Measurements from ENCODE around the gene CHMP3.

Gene CHMP3

DNA sequence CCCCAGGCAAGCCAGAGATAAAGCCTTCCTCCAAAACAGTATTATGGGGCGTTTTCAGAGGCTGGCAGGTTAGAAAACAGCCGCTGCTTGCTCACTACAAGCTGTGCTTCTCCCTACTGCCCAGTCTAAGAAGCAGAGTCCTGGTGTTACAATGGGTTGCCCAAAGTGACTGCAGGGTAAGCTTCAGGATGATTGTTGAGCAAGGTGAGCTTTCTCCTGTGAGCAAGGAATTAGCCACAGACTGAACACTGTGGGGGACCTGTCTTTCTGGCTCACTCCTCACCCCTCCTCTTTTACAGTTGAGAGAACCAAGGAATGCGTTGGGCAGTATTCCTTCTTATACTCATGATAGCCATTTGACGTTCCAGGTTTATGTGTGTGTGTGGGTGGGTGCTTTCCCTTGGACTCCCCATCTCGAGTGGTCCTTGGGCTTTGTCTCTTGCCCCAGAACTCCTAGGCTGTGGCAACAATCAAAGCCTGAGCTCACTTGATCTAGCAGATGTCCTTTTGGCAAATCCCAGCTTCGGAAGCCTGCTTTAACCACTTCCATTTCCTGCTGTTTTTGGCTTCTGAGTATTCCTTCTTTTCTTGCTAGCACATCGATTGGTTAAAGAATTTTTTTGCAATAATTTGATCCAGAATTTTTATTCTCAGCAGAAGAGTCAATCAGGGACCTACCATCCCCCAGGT, 74.5 kb downstream of the CHMP3 start:
- H3K27ac ChIP-seq (ENCODE audit: low read depth, low read length) = no peak overlapping the region
- H3K36me3 ChIP-seq (ENCODE audit: control insufficient read depth, insufficient read depth, low read length) = peaks cover 99% of the 10 kb centered on the region
- no peaks in the 10 kb centered on the region for H3K4me1 ChIP-seq (ENCODE audit: control insufficient read depth, insufficient read depth, low read length)
- H3K4me3 ChIP-seq (ENCODE audit: low read depth, low read length) = no peak overlapping the region
- H3K9me3 ChIP-seq (ENCODE audit: control insufficient read depth, insufficient read depth, low read depth, low read length) = no peaks in the 10 kb centered on the region
- H3K27me3 ChIP-seq (ENCODE audit: control insufficient read depth, insufficient read depth, low read length) = no peaks in the 10 kb centered on the region
- no peak overlapping the region for H3K9ac ChIP-seq (ENCODE audit: low read length)

DNA sequence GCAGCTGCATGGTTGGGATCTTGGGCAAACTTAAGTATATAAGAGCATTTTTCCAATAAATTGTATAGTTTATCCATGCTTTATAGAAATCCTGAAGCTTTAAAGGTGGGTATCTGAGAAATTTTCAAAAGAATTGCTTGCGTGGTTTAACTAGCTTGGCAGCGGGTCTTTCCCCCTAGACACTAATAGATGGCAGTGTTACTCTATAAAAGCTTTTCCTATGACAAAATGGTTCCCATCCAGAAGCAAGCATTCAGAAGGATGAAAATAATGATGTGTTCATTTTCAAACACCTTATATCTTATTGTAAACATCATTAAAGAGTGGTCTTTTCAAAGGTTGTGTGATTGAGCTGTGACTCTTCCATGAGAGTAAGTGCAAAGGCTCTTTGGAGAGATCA, 76.2 kb downstream of the CHMP3 start:
- H3K4me1 ChIP-seq (ENCODE audit: control insufficient read depth, insufficient read depth, low read length) = no peaks in the 10 kb centered on the region
- no peak overlapping the region for H3K4me3 ChIP-seq (ENCODE audit: low read depth, low read length)
- H3K36me3 ChIP-seq (ENCODE audit: control insufficient read depth, insufficient read depth, low read length) = peaks cover 99% of the 10 kb centered on the region
- H3K9me3 ChIP-seq (ENCODE audit: control insufficient read depth, insufficient read depth, low read depth, low read length) = no peaks in the 10 kb centered on the region
- no peak overlapping the region for H3K27ac ChIP-seq (ENCODE audit: low read depth, low read length)
- H3K27me3 ChIP-seq (ENCODE audit: control insufficient read depth, insufficient read depth, low read length) = no peaks in the 10 kb centered on the region
- H3K9ac ChIP-seq (ENCODE audit: low read length) = no peak overlapping the region

DNA sequence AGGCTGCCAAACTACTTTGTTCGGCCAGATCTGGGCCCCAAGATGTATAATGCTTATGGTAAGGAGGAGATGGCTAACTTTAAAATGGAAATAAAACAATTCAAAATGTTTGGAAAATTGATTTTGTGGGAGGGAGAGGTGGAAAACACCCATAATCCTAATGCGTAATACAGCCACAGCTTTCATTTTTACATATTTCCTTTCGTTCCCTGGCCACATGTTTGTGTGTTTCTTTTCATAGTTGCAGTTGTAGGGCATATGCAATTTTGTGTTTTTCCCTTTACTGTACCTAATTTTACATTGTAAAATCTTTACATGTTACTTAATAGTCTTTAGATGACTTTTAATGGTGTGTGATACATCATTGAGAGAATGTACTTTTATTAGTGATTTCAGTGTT, 77.4 kb downstream of the CHMP3 start:
- no peaks in the 10 kb centered on the region for H3K4me1 ChIP-seq (ENCODE audit: control insufficient read depth, insufficient read depth, low read length)
- no peak overlapping the region for H3K27ac ChIP-seq (ENCODE audit: low read depth, low read length)
- no peaks in the 10 kb centered on the region for H3K27me3 ChIP-seq (ENCODE audit: control insufficient read depth, insufficient read depth, low read length)
- no peak overlapping the region for H3K4me3 ChIP-seq (ENCODE audit: low read depth, low read length)
- H3K36me3 ChIP-seq (ENCODE audit: control insufficient read depth, insufficient read depth, low read length) = peaks cover 99% of the 10 kb centered on the region
- no peak overlapping the region for H3K9ac ChIP-seq (ENCODE audit: low read length)
- no peaks in the 10 kb centered on the region for H3K9me3 ChIP-seq (ENCODE audit: control insufficient read depth, insufficient read depth, low read depth, low read length)

DNA sequence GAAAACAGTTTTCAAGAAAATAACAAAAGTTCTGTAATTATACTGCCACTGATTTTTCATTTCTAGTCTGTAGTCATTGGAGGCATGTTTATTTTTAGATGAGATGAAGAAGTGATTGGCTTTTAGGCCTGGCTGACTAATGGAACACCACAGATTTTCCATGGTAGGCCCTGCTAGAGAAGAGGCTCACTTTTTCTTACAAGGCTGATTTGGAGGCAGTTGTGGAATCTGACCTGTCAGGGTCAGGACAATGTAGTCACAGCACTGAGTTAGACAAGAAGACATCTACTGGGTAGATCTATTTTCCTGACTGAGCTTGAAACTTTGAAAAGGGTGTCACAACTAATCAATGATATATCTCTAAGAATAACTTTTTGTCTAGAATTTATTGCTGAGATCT, 78.1 kb downstream of the CHMP3 start:
- peaks cover 99% of the 10 kb centered on the region for H3K36me3 ChIP-seq (ENCODE audit: control insufficient read depth, insufficient read depth, low read length)
- no peak overlapping the region for H3K9ac ChIP-seq (ENCODE audit: low read length)
- no peaks in the 10 kb centered on the region for H3K9me3 ChIP-seq (ENCODE audit: control insufficient read depth, insufficient read depth, low read depth, low read length)
- H3K4me3 ChIP-seq (ENCODE audit: low read depth, low read length) = no peak overlapping the region
- H3K27ac ChIP-seq (ENCODE audit: low read depth, low read length) = no peak overlapping the region
- H3K27me3 ChIP-seq (ENCODE audit: control insufficient read depth, insufficient read depth, low read length) = no peaks in the 10 kb centered on the region
- no peaks in the 10 kb centered on the region for H3K4me1 ChIP-seq (ENCODE audit: control insufficient read depth, insufficient read depth, low read length)

DNA sequence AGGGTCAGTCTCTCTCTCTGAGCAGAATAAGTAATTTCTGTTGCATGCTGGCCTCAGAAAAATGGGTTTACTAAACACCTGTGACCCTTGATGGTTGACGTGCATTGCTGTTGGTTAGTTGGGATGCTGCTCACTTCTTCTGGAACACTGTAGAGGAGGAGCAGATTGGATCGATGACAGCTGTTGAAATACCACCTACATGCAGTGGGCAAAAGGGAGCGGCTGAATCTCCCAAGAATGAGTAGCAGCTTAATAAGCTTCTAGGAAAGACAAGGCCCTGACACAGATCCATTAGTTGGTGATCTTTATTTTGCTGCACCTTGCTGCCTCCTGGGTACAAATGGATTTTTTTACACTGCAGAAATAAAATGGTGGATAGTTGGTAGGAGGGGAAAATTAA, 78.9 kb downstream of the CHMP3 start:
- Histone ChIP-seq H3K9me3 (ENCODE audit: control insufficient read depth, insufficient read depth, low read depth, low read length) (no peaks in the 10 kb centered on the region), H3K27me3 (ENCODE audit: control insufficient read depth, insufficient read depth, low read length) (no peaks in the 10 kb centered on the region), H3K27ac (ENCODE audit: low read depth, low read length) (no peak overlapping the region), H3K4me3 (ENCODE audit: low read depth, low read length) (no peak overlapping the region), H3K36me3 (ENCODE audit: control insufficient read depth, insufficient read depth, low read length) (peaks cover 98% of the 10 kb centered on the region), H3K9ac (ENCODE audit: low read length) (no peak overlapping the region), H3K4me1 (ENCODE audit: control insufficient read depth, insufficient read depth, low read length) (no peaks in the 10 kb centered on the region)

DNA sequence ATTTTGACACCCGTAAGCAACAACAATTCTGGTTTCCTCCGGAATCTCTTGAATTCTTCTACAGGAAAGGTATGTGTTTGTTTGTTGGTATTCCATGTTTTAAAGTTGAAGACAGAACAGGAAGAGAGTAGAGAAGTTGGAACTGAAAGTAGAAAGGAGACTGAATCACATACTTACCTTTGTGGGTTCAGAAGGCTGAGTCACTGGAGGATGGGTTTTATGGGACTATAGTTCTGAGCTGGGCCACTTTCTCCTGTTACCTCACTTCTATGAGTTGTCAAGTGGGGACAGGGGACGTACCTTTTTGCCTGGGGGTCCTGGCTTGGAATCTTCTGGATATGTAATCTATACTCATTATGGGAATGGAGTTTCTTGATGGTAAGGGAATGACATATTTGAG, 81.2 kb downstream of the CHMP3 start:
- H3K4me1 ChIP-seq (ENCODE audit: control insufficient read depth, insufficient read depth, low read length) = no peaks in the 10 kb centered on the region; the same call in 1 of the 2 replicates
- H3K27ac ChIP-seq (ENCODE audit: low read depth, low read length) = no peak overlapping the region
- H3K9me3 ChIP-seq (ENCODE audit: control insufficient read depth, insufficient read depth, low read depth, low read length) = no peaks in the 10 kb centered on the region
- no peaks in the 10 kb centered on the region for H3K27me3 ChIP-seq (ENCODE audit: control insufficient read depth, insufficient read depth, low read length)
- H3K36me3 ChIP-seq (ENCODE audit: control insufficient read depth, insufficient read depth, low read length) = peaks cover 98% of the 10 kb centered on the region
- no peak overlapping the region for H3K9ac ChIP-seq (ENCODE audit: low read length)
- no peak overlapping the region for H3K4me3 ChIP-seq (ENCODE audit: low read depth, low read length)

DNA sequence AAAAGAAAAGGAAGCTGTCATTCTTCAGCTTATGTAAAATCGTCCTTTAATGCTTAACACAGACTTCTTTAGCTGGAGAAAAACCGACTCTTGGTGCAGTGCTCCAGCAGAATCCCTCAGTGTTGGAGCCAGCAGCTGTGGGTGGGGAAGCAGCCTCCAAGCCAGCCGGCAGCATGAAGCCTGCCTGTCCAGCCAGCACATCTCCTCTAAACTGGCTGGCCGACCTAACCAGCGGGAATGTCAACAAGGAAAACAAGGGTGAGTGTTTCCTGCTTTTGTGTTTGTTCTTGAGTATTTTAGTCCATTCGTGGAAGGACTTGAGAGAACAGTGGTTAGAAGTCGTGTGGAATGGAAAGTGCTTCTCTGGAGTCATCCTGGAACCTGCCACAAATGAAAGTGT, 83.1 kb downstream of the CHMP3 start:
- Histone ChIP-seq H3K27me3 (ENCODE audit: control insufficient read depth, insufficient read depth, low read length) (no peaks in the 10 kb centered on the region), H3K9me3 (ENCODE audit: control insufficient read depth, insufficient read depth, low read depth, low read length) (no peaks in the 10 kb centered on the region), H3K9ac (ENCODE audit: low read length) (no peak overlapping the region), H3K4me3 (ENCODE audit: low read depth, low read length) (no peak overlapping the region), H3K4me1 (ENCODE audit: control insufficient read depth, insufficient read depth, low read length) (no peaks in the 10 kb centered on the region; the same call in 1 of the 2 replicates), H3K36me3 (ENCODE audit: control insufficient read depth, insufficient read depth, low read length) (peaks cover 95% of the 10 kb centered on the region), H3K27ac (ENCODE audit: low read depth, low read length) (no peak overlapping the region)

DNA sequence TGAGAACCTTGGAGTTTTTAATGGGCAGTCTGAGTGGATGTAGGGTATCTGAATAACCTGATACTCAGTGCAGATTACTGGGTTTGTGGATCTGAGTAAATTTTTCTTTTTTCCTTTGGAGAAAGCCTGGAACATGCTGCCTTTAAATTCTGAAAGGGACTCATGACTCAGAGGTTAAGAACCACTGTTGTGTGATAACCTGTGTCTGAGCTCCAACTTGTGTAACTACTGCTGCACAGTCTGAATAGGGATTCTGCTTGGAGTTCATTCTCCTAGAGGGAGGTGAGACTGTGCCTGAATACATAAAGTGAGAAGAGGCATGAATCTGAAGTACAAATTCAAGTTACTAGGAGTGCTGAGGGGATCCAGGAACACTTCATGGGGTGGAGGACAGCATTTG, 85.9 kb downstream of the CHMP3 start:
- Histone ChIP-seq H3K9ac (ENCODE audit: low read length) (no peak overlapping the region), H3K27ac (ENCODE audit: low read depth, low read length) (no peak overlapping the region), H3K27me3 (ENCODE audit: control insufficient read depth, insufficient read depth, low read length) (no peaks in the 10 kb centered on the region), H3K4me1 (ENCODE audit: control insufficient read depth, insufficient read depth, low read length) (no peaks in the 10 kb centered on the region; the same call in 1 of the 2 replicates), H3K9me3 (ENCODE audit: control insufficient read depth, insufficient read depth, low read depth, low read length) (no peaks in the 10 kb centered on the region), H3K4me3 (ENCODE audit: low read depth, low read length) (no peak overlapping the region), H3K36me3 (ENCODE audit: control insufficient read depth, insufficient read depth, low read length) (peaks cover 92% of the 10 kb centered on the region)

DNA sequence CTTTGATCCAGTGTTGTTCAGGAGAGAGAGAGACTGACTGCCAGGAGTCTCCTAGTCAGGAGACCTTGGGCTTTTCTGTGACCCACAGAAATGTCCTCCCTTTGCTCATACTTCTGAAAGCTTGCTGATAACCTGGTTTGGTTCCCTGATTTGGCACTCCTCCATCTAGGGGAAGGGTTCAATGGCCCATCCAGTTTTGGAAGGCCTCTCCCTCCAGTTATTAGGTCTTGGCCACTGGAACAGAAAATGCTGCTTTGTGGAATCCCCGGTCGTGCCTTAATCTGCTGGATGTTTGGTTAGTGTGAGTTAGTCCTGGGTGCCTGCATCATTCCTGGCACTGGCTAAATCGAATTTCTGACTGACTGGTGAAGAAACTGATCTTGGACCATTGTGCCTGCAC, 86.3 kb downstream of the CHMP3 start:
- Histone ChIP-seq H3K27ac (ENCODE audit: low read depth, low read length) (no peak overlapping the region), H3K4me3 (ENCODE audit: low read depth, low read length) (no peak overlapping the region), H3K9ac (ENCODE audit: low read length) (no peak overlapping the region), H3K36me3 (ENCODE audit: control insufficient read depth, insufficient read depth, low read length) (peaks cover 92% of the 10 kb centered on the region), H3K27me3 (ENCODE audit: control insufficient read depth, insufficient read depth, low read length) (no peaks in the 10 kb centered on the region), H3K4me1 (ENCODE audit: control insufficient read depth, insufficient read depth, low read length) (no peaks in the 10 kb centered on the region; the same call in 1 of the 2 replicates), H3K9me3 (ENCODE audit: control insufficient read depth, insufficient read depth, low read depth, low read length) (no peaks in the 10 kb centered on the region)

DNA sequence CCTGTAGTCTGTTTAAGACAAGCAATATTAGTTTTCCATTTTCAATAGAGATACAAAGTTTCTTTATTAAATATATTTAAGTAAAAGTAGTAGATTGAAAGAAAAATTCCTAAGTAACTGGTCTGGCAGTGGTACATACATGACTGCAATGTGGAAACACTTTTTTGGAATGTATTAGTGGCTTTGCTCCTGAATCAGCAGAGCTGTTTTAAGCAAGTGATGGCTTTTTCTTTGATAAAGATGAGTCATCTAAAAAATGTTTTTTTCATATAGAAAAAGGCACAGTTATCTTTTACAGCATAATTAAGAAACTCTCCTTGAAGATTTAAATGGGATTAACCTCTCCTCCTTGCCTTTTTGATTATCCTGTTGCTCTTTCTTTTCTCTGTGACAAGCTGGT, 87.2 kb downstream of the CHMP3 start:
- Histone ChIP-seq H3K9me3 (ENCODE audit: control insufficient read depth, insufficient read depth, low read depth, low read length) (no peaks in the 10 kb centered on the region), H3K27ac (ENCODE audit: low read depth, low read length) (no peak overlapping the region), H3K36me3 (ENCODE audit: control insufficient read depth, insufficient read depth, low read length) (peaks cover 89% of the 10 kb centered on the region), H3K4me1 (ENCODE audit: control insufficient read depth, insufficient read depth, low read length) (no peaks in the 10 kb centered on the region; the same call in 1 of the 2 replicates), H3K9ac (ENCODE audit: low read length) (no peak overlapping the region), H3K4me3 (ENCODE audit: low read depth, low read length) (no peak overlapping the region), H3K27me3 (ENCODE audit: control insufficient read depth, insufficient read depth, low read length) (no peaks in the 10 kb centered on the region)

DNA sequence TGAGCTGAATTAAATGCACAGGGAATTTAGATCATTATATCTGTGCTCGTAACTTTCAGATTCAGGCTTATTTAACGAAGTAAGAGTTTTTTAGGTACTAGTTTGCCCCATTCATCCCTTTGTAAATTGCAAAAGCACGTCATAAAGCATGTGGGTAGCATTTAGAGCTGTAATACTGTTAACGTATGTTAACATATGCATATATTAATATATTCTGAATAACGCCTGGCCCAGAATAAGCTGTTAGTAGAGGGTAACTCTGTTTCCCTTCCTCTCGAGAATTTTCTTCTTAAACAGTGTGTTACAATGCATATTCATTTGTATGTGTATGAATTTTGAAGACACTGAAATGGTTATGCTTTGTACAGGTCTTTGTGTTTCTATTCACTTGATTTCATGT, 91.6 kb downstream of the CHMP3 start:
- Histone ChIP-seq H3K4me1 (ENCODE audit: control insufficient read depth, insufficient read depth, low read length) (no peaks in the 10 kb centered on the region), H3K27ac (ENCODE audit: low read depth, low read length) (no peak overlapping the region), H3K9ac (ENCODE audit: low read length) (no peak overlapping the region), H3K9me3 (ENCODE audit: control insufficient read depth, insufficient read depth, low read depth, low read length) (no peaks in the 10 kb centered on the region), H3K4me3 (ENCODE audit: low read depth, low read length) (no peak overlapping the region), H3K27me3 (ENCODE audit: control insufficient read depth, insufficient read depth, low read length) (no peaks in the 10 kb centered on the region), H3K36me3 (ENCODE audit: control insufficient read depth, insufficient read depth, low read length) (peaks cover 89% of the 10 kb centered on the region)

Data from HUES6 (cell line).